ENCODE measurements around the gene FIP1L1.

FIP1L1 gene

DNA sequence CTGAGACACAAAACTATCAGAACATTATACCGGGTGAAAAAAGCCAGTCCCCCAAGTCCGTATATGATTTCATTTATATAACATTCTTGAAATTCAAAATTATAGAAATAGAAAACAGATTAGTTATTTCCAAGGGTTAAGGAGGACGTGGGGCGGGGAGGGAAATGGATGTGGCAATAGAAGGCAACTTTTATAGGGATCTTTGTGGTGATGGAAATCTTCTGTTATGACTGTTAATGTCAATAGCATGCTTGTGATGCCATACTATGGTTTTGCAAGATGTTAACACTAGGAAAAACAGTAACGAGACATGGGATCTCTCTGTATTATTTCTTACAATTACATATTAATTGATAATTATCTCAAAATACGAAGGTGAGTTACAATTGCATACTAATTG lies 117.4 kb downstream of the FIP1L1 start:
- H3K36me3 ChIP-seq (ENCODE audit: insufficient read depth, low read length) = no peaks in the 10 kb centered on the region
- H4K20me1 ChIP-seq (ENCODE audit: insufficient read depth, low read length) = no peaks in the 10 kb centered on the region
- no peaks in the 10 kb centered on the region for H3K9me3 ChIP-seq (ENCODE audit: insufficient read depth, low read length, severe bottlenecking)
- no peak overlapping the region for H3K4me3 ChIP-seq (ENCODE audit: low read depth in 1 of 2, low read length in 2 of 2)
- no peak overlapping the region for H3K27ac ChIP-seq (ENCODE audit: low read length)
- H3K9ac ChIP-seq (ENCODE audit: low read depth, low read length) = no peak overlapping the region
- no peak overlapping the region for H3K4me2 ChIP-seq (ENCODE audit: insufficient read depth, low read length)
- no peak for DNase-seq
- H2AFZ ChIP-seq (ENCODE audit: low read depth, low read length) = no peak overlapping the region
- H3K79me2 ChIP-seq (ENCODE audit: insufficient read depth, low read length) = no peaks in the 10 kb centered on the region
- no peak for TF ChIP-seq EZH2 (IDR thresholded peaks at IDR 0.05; ENCODE audit: borderline replicate concordance, low read depth, low read length, severe bottlenecking)
- TF ChIP-seq, protein P1, sequence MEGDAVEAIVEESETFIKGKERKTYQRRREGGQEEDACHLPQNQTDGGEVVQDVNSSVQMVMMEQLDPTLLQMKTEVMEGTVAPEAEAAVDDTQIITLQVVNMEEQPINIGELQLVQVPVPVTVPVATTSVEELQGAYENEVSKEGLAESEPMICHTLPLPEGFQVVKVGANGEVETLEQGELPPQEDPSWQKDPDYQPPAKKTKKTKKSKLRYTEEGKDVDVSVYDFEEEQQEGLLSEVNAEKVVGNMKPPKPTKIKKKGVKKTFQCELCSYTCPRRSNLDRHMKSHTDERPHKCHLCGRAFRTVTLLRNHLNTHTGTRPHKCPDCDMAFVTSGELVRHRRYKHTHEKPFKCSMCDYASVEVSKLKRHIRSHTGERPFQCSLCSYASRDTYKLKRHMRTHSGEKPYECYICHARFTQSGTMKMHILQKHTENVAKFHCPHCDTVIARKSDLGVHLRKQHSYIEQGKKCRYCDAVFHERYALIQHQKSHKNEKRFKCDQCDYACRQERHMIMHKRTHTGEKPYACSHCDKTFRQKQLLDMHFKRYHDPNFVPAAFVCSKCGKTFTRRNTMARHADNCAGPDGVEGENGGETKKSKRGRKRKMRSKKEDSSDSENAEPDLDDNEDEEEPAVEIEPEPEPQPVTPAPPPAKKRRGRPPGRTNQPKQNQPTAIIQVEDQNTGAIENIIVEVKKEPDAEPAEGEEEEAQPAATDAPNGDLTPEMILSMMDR (IDR thresholded peaks at IDR 0.05; ENCODE audit: borderline replicate concordance, extremely low read depth, low read length, poor library complexity, severe bottlenecking) = no peak
- no peak for ATAC-seq (ENCODE audit: insufficient read depth, low read depth)
- no peaks in the 10 kb centered on the region for H3K27me3 ChIP-seq (ENCODE audit: insufficient read depth, low read length, poor library complexity)
- H3K4me1 ChIP-seq (ENCODE audit: insufficient read depth, low read length) = no peaks in the 10 kb centered on the region

DNA sequence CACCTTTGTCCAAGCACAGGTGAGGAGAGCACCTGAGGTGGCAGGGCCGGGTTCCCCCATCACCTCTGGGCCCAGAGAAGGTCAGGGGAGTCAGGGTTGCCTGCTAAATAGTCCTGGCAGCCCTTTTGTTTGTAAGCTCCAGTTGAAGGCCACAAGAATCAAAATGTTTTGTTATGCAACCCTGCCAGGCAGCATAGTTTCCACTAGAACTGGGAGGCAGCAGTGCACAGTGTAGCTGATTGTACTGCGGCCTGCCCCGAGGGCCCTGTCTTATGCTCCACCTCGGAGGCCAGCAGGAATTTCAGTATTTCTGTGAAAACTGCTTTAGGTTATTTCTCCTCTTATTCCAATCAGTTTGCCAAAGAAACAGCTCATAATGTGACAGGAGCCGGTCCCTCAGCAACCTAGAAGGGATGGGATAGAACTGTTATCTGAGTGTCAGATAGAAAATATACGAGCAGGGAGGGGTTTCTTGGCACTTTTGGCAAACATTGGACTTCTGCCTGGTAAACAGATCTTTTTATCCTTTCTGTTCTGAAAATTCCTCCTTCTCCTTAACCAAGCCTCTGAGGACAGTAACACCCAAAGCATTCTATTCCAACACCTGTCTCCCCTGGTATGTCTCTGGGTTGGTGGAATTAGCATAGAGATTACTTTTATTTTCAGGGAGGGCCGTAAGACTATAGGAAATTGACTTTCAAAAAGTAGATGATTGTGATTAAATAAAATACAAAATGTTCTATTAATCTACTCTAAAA lies 120.2 kb downstream of the FIP1L1 start:
- ATAC-seq (ENCODE audit: insufficient read depth, low read depth) (no peak), DNase-seq (no peak)
- no peak overlapping the region for H3K27ac ChIP-seq (ENCODE audit: low read length)
- H3K9me3 ChIP-seq (ENCODE audit: insufficient read depth, low read length, severe bottlenecking) = no peaks in the 10 kb centered on the region
- H4K20me1 ChIP-seq (ENCODE audit: insufficient read depth, low read length) = no peaks in the 10 kb centered on the region
- H3K4me3 ChIP-seq (ENCODE audit: low read depth in 1 of 2, low read length in 2 of 2) = no peak overlapping the region
- no peaks in the 10 kb centered on the region for H3K36me3 ChIP-seq (ENCODE audit: insufficient read depth, low read length)
- no peak overlapping the region for H3K9ac ChIP-seq (ENCODE audit: low read depth, low read length)
- H3K4me2 ChIP-seq (ENCODE audit: insufficient read depth, low read length) = no peak overlapping the region
- H3K27me3 ChIP-seq (ENCODE audit: insufficient read depth, low read length, poor library complexity) = no peaks in the 10 kb centered on the region
- no peaks in the 10 kb centered on the region for H3K79me2 ChIP-seq (ENCODE audit: insufficient read depth, low read length)
- no peak overlapping the region for H2AFZ ChIP-seq (ENCODE audit: low read depth, low read length)
- TF ChIP-seq, protein P1 (IDR thresholded peaks at IDR 0.05; ENCODE audit: borderline replicate concordance, extremely low read depth, low read length, poor library complexity, severe bottlenecking) = no peak
- no peak for TF ChIP-seq EZH2 (IDR thresholded peaks at IDR 0.05; ENCODE audit: borderline replicate concordance, low read depth, low read length, severe bottlenecking)
- H3K4me1 ChIP-seq (ENCODE audit: insufficient read depth, low read length) = no peaks in the 10 kb centered on the region

DNA sequence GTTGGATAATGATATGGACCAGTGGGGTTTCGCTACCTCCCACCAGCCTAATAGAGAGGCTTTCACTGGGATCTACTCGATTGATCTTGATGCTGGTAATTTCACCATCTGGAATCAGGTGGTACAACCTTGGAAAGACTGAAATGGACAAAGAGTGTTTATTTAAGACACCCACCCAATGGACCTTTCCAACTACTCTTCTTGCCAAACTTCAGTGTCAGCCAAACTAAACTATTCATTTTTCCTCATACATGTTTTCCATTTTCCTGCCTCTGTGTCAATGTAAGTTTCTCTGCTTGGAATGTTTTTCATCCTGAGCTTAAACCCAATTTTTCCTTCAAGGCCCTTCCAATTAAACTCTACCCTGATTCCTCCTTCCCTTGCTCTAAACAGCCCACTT lies 121.3 kb downstream of the FIP1L1 start:
- Histone ChIP-seq H3K79me2 (ENCODE audit: insufficient read depth, low read length) (no peaks in the 10 kb centered on the region), H3K27ac (ENCODE audit: low read length) (no peak overlapping the region), H3K9ac (ENCODE audit: low read depth, low read length) (no peak overlapping the region), H3K4me1 (ENCODE audit: insufficient read depth, low read length) (no peaks in the 10 kb centered on the region), H2AFZ (ENCODE audit: low read depth, low read length) (no peak overlapping the region), H3K9me3 (ENCODE audit: insufficient read depth, low read length, severe bottlenecking) (no peaks in the 10 kb centered on the region), H3K27me3 (ENCODE audit: insufficient read depth, low read length, poor library complexity) (no peaks in the 10 kb centered on the region), H4K20me1 (ENCODE audit: insufficient read depth, low read length) (no peaks in the 10 kb centered on the region), H3K4me2 (ENCODE audit: insufficient read depth, low read length) (no peak overlapping the region), H3K4me3 (ENCODE audit: low read depth in 1 of 2, low read length in 2 of 2) (no peak overlapping the region), H3K36me3 (ENCODE audit: insufficient read depth, low read length) (no peaks in the 10 kb centered on the region)
- TF ChIP-seq, protein P1 (IDR thresholded peaks at IDR 0.05; ENCODE audit: borderline replicate concordance, extremely low read depth, low read length, poor library complexity, severe bottlenecking) = no peak
- no peak for TF ChIP-seq EZH2 (IDR thresholded peaks at IDR 0.05; ENCODE audit: borderline replicate concordance, low read depth, low read length, severe bottlenecking)
- ATAC-seq (ENCODE audit: insufficient read depth, low read depth) (no peak), DNase-seq (no peak)

All from DND-41 (cell line).